CD4-positive, alpha-beta T cell treated with Interleukin-17A for 1 hour (primary cell): ENCODE results near the gene SPON1.
A peak's percentile ranks its signal among the peaks of the same experiment; 100 is the strongest.
"Not testable (repeated sequence)": the region's sequence is repeated elsewhere in the genome, so short reads cannot be mapped to it uniquely, and the experiment has no call there.

ENCODE experiments used
- DNase-seq: peaks from one replicate; pipeline ENCODE4 v3.0.0-alpha.2; 2020

The SPON1 gene

GRCh38 chr11:14136561-14136960 is 174.0 kb downstream of the SPON1 start:
- DNase-seq = no peak

DNA sequence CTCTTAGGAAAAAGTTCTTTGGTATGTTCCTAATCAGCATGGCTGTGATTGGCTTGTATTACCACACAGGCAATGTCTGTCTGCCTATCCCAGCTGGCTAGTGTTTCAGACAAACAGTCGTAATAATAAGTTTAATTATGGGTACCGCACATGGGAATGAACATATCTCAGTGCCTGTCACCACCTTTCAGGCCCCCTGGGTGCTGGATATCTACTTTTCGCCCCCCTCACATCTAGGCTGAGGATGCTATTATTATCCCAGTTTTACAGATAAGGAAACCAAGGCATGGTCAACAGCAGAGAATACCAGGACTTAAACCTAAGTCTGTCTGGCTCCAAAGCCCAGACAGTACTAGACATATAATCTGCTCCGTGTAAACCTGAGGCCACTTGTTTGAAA is 174.8 kb downstream of the SPON1 start:
- DNase-seq = no peak

DNA sequence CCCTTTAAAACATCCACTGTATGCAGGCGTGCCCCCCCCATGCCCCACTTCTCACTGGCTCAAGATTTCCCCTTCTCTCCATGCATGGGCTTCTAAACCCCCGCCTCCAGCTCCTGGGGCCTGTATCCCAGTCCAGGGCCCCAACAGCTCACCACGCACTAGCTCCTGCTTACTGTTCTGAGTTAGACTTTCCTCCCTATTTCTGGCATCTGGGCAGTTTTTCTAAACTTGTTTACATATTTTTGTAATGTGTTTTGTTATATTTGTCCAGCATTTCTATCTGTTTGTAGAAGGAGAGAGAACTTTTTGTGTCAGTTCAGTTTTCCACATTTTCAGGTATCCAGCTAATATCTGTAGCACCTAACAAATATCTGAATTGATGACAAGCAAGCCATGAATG is 178.5 kb downstream of the SPON1 start:
- DNase-seq = no peak

GRCh38 chr11:14141676-14142075 is 179.2 kb downstream of the SPON1 start:
- DNase-seq = no peak

DNA sequence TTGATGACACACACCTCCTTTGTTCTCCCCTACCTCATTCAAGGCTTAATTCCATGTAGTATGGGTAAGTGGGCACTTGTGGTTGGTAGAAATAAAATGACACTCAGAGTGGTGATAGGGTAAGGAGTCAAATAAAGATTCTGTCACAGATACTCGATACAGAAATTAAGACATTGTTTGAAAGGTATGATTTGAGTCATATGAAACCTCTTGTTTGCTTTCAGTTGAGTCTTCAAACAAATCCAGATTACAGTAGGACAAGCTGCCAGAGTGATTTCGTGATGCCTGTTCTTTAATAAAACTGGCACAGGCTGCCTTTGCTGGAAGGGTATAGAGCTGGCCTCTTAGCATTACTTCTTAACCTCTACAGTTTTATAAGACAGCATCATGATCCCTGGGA is 182.4 kb downstream of the SPON1 start:
- no peak for DNase-seq

DNA sequence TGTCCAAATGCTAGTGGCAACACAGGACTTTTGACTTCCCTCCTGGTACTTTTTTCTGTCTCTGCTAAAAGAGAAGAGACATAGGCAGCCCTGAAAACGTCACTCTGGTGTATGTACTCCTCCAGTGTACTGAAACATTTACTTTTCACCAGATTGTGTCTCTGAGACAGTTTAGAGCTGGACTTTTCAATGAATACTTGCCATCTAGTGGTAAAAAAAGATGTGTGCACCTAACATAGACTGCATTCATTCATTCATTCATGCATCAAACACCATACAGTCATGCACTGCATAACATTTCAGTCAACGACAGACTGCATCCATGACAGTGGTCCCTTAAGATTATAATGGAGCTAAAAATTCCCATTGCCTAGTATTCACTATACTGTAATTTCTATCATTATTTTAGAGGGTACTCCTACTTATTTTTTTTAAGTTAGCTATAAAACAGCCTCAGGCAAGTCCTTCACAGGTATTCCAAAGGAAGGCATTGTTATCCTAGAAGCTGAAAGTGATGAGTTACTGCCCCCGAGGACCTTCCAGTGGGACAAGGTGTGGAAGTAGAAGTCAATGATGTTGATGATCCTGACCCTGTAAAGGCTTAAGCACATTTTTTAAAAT is 186.2 kb downstream of the SPON1 start:
- peak; percentile 45 for DNase-seq

DNA sequence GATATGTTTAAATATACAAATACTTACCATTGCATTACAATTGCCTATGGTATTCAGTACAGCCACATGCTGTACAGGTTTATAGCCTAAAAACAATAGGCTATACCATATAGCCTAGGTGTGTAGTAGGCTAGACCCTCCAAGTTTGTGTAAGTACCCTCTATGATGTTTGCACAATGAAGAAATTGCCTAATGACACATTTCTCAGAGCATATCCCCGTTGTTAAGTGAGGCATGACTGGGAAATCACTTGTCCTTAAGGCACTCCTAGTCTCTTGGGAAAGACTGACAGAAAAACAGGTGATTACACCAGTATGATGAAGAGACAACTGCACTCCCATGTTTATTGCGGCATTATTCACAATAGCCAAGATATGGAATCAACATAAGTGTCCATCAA is 187.2 kb downstream of the SPON1 start:
- no peak for DNase-seq

- DNase-seq = no peak
These were observed 188.4 kb downstream of the SPON1 start for GRCh38 chr11:14150878-14151277.

- not testable (repeated sequence) for DNase-seq
These were observed 191.6 kb downstream of the SPON1 start for GRCh38 chr11:14154103-14154502.

GRCh38 chr11:14158393-14158792 is 195.9 kb downstream of the SPON1 start:
- DNase-seq = no peak

DNA sequence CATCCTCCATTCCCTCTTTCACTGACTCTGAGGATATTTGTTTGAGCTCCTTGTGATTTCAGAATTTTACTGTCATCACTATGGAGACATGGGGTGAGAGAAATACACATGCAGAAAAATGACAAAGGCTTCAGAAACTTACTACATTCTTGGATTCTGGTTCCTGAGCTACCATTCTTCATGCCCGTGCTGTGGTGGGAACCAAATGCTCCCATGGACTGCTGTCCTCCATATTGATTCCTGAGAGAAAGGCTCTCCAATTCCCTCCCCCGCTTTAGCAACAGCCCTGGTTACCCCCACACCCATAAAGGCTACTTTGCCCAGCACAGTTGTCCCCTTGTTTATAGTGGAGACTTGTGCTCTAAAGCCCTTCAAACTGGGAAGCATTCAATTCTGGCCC is 201.1 kb downstream of the SPON1 start:
- DNase-seq = no peak

DNA sequence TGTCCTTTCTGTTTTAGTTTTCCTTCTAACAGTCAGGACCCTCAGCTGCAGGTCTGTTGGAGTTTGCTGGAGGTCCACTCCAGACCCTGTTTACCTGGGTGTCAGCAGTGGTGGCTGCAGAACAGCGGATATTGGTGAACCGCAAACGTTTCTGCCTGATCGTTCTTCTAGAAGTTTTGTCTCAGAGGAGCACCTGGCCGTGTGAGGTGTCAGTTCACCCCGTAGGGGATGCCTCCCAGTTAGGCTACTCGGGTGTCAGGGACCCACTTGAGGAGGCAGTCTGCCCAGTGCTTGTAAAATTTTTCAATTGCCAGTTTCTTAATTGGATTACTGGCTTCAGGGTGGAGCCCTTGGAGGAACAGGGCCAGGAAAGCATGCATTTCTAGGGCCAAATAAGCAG is 211.2 kb downstream of the SPON1 start:
- DNase-seq = not testable (repeated sequence)

DNA sequence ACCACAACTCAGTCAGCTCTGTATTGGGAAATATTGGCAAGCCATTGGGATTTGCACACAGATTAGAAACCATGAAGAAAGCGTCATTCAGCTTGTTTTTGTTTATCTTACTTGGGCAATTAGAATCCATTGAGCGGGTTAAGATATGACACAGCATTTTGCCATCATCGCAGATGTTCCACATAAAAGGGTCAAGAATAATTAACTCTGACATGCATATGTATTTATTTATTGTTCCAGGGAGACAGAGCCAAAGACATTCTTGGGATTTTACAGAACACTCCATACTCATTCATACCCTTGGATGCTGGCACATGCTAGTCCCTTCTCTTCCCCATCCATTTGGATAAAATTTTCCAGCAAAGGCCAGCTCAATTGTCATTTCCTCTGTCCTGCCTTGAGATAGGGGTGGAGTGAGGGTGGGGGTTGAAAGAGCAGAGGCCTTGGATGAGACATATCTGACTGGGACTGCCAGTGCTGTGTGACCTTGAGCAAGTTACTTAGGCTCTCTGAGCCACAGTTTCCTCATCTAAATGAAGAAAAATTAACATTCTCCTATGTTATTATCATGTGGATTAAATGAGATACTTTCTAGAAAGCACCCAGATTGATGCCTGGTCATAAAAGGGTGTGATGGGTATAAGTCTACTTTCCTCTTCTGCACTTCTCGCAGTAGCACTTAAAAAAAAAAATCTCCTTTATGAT is 216.7 kb downstream of the SPON1 start:
- DNase-seq = no peak

DNA sequence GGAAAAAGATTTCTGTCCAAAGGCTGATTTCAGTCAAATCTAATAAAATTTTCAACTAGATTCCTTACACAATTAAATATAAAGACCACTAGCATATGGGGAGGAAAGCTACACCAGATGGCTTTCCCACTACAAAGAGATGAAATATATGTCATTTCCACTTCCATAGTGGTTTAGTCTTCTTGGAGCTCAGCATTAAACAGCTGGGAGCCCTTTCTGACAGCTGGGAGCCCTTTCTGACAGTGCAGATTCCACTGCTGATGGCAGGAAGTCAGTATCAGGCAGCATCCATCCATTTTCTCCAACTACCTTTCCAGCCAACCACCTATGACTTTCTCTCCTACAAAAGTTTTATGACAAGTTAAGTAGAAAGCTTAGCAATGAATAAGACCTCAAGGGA is 218.6 kb downstream of the SPON1 start:
- DNase-seq = no peak

DNA sequence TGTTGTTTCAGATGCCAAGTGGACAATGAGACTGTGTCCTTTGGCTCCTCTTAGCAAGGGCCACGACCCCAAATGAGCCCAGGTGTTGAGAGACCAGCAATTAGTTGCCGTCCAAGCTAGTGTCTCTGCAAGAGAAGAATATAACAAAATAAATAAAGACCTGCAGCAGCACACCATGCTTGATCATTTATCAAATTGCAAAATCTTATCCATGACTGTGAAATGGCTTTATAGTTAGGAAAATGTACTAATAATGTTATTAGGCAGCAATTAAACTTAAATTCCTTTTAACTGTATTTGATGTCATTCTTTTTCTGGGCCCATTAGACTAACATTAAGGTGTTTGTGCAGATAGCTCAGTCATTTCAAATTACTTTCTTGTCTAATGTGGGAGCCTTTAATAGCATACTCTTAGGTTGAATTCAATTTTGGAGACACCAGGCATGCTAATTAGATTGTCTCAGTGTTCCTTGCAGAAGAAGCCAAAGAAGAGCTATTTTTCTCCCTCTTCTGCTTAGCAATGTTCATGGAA is 220.4 kb downstream of the SPON1 start:
- DNase-seq = no peak

- no peak for DNase-seq
These were observed 221.8 kb downstream of the SPON1 start for GRCh38 chr11:14184028-14184940.

DNA sequence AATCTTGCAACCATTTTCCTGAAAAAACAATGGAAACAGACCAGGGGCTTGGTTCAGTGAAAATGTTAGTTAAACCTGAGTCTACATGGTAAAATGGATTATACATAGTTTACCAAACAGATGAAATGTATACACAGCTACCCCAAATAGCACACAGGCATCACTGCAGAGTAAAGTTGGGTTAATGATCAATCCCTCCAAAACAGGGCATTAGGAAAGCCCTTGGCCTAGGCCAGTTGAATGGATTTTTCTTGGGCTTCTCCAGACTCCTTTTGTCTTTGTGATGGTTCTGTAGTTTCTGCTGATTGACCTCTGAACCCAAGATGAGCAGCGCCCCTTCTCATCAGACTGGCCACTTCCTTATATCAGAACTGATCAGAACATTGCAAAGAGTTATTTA is 222.9 kb downstream of the SPON1 start:
- no peak for DNase-seq

DNA sequence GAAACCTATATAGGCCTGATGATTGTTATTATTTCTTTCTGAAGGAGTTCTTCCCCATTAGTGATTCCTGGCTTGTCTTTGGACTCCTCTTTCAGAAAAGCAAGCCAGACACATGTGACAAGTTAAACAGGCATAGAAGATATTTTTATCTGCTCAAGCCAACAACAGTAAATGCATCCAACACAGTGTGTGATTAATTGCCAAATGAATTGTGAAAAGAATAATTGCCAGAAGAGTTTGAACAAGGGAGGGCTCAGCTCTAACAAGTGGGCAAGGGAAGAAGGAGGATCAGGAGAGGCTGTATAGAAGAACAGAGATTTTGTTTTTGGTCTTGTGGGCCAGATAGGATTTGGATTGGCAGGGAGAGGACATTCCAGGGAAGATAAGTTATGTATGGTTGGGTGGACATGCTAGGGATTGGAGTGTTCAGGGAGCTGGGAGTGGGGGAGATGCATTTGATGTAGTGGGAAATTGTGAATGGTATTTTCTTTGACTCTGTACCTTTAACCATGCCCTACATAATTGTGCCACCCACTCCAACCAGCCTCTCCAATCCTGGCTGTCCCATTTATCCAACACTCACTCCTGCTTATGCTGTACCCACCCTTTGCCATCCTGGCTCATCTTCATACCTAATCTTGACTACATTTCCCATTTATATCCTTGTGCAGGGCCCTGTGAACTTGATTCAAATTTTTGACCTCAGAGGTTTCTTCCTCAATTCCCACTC is 223.7 kb downstream of the SPON1 start:
- DNase-seq = no peak

GRCh38 chr11:14189874-14190273 is 227.4 kb downstream of the SPON1 start:
- no peak for DNase-seq

- DNase-seq = no peak
These were observed 228.7 kb downstream of the SPON1 start for GRCh38 chr11:14190992-14191778.

DNA sequence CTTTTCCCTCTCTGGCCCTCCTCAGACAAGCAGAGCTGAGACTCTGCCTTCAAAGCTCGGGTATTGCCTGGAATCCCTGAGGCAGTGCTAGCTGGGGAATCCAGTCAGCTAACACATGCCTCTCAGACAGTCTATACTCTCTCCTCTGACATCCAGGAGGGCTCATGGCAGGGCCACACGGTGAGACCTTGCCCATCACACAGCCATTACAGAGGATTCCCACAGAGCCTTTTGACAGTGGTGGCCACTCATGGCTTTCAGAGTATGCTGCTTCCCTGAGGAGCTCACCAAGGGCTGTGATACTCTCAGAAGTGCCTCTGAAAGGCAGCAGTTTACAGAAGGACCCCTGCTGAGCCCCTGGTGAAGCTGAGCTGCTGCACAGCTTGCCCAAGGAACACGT is 231.1 kb downstream of the SPON1 start:
- DNase-seq = no peak
